ENCODE data around the gene TMEM130.

The TMEM130 gene

GRCh38 chr7:98840722-98841121, 29.1 kb downstream of the TMEM130 start:
- no peak for DNase-seq

- no peak for DNase-seq
Measured at GRCh38 chr7:98840096-98840495, 29.7 kb downstream of the TMEM130 start.

GRCh38 chr7:98837630-98837972, 32.2 kb downstream of the TMEM130 start:
- DNase-seq, result no peak

GRCh38 chr7:98836811-98837629, 32.8 kb downstream of the TMEM130 start:
- peak; percentile 57 for DNase-seq

- no peak for DNase-seq
Measured at GRCh38 chr7:98834949-98835348, 34.9 kb downstream of the TMEM130 start.

GRCh38 chr7:98833022-98833421, 36.8 kb downstream of the TMEM130 start:
- no peak for DNase-seq

- peak; percentile 70 for DNase-seq
Measured at GRCh38 chr7:98831641-98832221, 38.1 kb downstream of the TMEM130 start.

GRCh38 chr7:98830972-98831548, 38.8 kb downstream of the TMEM130 start:
- DNase-seq, result no peak

GRCh38 chr7:98828368-98828767, 41.4 kb downstream of the TMEM130 start:
- no peak for DNase-seq

- no peak for DNase-seq
Measured at GRCh38 chr7:98827258-98827657, 42.6 kb downstream of the TMEM130 start.

- no peak for DNase-seq
Measured at GRCh38 chr7:98826811-98827231, 43.0 kb downstream of the TMEM130 start.

- DNase-seq, result no peak
Measured at GRCh38 chr7:98826387-98826786, 43.4 kb downstream of the TMEM130 start.

- DNase-seq, result no peak
Measured at GRCh38 chr7:98823226-98823625, 46.6 kb downstream of the TMEM130 start.

- no peak for DNase-seq
Measured at GRCh38 chr7:98821348-98821747, 48.5 kb downstream of the TMEM130 start.

GRCh38 chr7:98816967-98817710, 52.7 kb downstream of the TMEM130 start:
- no peak for DNase-seq

- no peak for DNase-seq
Measured at GRCh38 chr7:98816241-98816640, 53.6 kb downstream of the TMEM130 start.

- DNase-seq, result no peak
Measured at GRCh38 chr7:98815313-98815712, 54.5 kb downstream of the TMEM130 start.

- DNase-seq, result no peak
Measured at GRCh38 chr7:98811299-98811698, 58.5 kb downstream of the TMEM130 start.

- no peak for DNase-seq
Measured at GRCh38 chr7:98810153-98810802, 59.5 kb downstream of the TMEM130 start.

GRCh38 chr7:98808751-98809460, 60.9 kb downstream of the TMEM130 start:
- DNase-seq, result no peak

GRCh38 chr7:98807068-98808048, 62.5 kb downstream of the TMEM130 start:
- DNase-seq, result no peak

All from activated CD4-positive, alpha-beta T cell treated with anti-CD3 and anti-CD28 coated beads for 48 hours (primary cell).